HG02678 (cell line): ENCODE data around the gene XAGE1B.
"Not testable (repeated sequence)": the region's sequence is repeated elsewhere in the genome, so short reads cannot be mapped to it uniquely, and the experiment has no call there.

Experiments
- ATAC-seq: cut with Tn5 transposase; IDR thresholded peaks from one replicate; pipeline ENCODE4 v1.9.1; 2021; ENCODE audit warnings: mild to moderate bottlenecking, moderate library complexity; ENCODE audit not compliant: unreplicated experiment

Gene XAGE1B, protein sequence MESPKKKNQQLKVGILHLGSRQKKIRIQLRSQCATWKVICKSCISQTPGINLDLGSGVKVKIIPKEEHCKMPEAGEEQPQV

GRCh38 chrX:52516987-52517325 is at the start of gene XAGE1B:
XAGE1B (minus strand) TSS chrX:52517063; CDS start chrX:52515527, 1,536 bp downstream.
- ATAC-seq, result not testable (repeated sequence)

DNA sequence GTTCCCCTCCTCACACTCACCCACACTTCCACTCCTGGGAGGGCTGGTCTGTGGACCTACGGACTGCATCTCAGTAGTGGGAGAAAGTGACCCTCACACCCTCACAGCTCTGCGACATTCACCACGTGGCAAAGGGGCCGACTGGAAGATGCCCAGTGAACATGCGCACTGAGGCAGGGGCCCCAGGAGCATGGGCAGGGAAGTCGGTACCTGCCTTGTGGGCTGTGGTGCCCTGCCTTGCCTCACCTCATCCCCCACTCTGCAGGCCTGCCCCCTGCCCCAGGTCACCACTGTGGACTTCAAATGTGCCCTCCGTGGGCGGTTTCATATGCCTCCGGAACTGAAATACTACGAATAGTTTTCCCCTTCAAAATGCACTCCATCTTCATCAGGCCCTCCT is 46.2 kb upstream of the XAGE1B start:
- no peak for ATAC-seq

DNA sequence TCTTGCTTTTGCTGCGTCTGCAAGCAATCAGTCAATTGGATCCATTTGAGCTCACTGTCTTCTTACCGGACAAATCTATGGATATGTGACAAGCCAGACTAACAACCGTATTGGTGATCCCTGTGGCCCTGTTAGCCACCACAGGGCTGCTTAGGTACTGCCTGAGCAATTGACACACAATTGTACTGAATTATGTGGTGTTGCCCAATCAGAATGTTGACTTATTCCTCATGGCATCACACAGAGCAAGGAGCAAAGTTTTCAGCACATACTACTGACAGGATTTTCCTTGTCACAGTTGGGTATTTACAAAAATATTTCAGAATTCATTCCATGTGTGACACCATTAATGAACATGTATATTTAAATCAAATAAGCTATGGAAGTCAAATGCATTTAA is 41.3 kb upstream of the XAGE1B start:
- no peak for ATAC-seq

DNA sequence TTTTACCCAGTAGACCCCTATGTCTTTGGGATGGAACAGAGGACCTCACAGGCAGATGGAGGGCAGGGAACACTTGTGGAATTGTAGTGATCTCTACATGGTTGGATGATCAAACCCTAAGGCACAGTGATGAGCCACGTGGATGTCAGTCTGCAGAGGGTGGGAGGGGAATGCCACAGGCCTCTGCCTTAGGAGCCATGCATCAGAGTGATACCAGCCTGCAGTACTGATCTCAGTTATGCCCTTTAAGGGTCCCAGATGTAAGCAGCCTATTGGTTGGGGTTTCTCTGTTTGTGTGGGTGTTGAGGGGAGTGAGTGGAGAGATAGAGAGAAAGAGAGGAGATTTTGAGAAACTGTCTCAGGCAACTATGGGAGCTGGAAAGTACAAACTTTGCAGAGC is 39.9 kb upstream of the XAGE1B start:
- no peak for ATAC-seq

- no peak for ATAC-seq
Measured at GRCh38 chrX:52553995-52554642, 37.3 kb upstream of the XAGE1B start.

DNA sequence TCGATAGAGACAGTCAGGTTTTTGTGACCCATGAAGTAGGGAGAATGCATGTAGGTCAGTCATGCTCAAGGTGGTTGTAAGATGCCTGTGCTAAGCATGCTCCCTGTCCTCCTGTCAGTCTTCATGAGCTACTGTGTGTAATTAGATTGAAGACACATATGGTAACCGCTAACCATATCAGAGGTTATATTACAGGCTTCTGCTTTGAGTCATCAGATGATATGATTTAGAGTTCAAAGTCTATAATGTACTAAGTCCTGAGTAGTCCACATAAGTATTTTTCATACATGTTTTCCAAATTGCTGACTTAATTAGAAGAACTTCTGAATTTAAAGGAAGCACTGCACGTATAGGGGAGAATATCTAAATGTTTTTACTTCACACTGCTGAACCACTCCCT is 31.9 kb upstream of the XAGE1B start:
- not testable (repeated sequence) for ATAC-seq

- no peak for ATAC-seq
Measured at GRCh38 chrX:52544147-52544840, 27.4 kb upstream of the XAGE1B start.

- ATAC-seq, result no peak
Measured at GRCh38 chrX:52542311-52542710, 25.4 kb upstream of the XAGE1B start.

GRCh38 chrX:52541051-52541450 is 24.2 kb upstream of the XAGE1B start:
- ATAC-seq, result not testable (repeated sequence)

- ATAC-seq, result not testable (repeated sequence)
Measured at GRCh38 chrX:52516110-52516986, 515 bp downstream of the XAGE1B start.

DNA sequence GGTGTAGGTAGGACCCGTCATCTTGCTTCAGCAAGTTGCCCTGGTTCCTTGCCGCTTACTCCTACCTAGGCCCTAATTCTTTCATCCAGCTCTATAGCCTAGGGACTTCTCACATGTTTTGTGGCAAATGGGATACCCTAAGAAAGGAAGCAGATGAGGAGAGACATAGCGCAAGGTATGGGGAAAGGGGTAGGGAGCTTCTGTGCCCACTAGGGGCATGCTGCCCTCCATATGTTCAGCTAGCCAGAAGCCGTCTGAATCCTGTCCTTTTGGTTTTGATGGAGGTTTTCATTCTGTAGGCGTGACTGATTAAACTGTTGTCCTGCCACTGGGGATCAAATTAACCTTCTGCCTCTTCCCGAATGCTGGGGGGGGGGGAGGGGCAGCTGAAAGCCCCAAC is 5.7 kb downstream of the XAGE1B start:
- not testable (repeated sequence) for ATAC-seq

- no peak for ATAC-seq
Measured at GRCh38 chrX:52509916-52510315, 6.9 kb downstream of the XAGE1B start.

DNA sequence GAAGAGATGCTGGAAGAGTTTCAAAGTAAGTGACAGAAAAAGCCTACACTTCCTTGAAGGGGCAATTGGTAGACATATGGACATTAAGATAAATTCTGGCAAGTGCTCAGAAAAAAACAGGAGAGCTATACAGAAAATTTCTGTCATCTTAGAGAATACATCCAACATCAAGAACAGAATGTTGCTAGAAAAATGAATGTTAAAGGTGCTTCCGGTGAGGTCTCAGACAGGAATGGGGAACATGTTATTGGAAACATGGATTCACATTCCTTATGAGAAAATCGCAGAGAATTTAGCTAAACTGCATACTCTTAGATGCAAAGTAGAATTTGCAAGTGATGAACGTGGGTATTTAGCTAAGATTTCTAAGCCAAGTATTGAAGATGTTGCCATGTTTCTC is 9.5 kb downstream of the XAGE1B start:
- ATAC-seq, result no peak

- no peak for ATAC-seq
Measured at GRCh38 chrX:52504551-52504950, 12.3 kb downstream of the XAGE1B start.

DNA sequence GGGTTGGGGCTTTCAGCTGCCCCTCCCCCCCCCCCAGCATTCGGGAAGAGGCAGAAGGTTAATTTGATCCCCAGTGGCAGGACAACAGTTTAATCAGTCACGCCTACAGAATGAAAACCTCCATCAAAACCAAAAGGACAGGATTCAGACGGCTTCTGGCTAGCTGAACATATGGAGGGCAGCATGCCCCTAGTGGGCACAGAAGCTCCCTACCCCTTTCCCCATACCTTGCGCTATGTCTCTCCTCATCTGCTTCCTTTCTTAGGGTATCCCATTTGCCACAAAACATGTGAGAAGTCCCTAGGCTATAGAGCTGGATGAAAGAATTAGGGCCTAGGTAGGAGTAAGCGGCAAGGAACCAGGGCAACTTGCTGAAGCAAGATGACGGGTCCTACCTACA is 15.5 kb downstream of the XAGE1B start:
- not testable (repeated sequence) for ATAC-seq

- not testable (repeated sequence) for ATAC-seq
Measured at GRCh38 chrX:52496419-52496772, 20.5 kb downstream of the XAGE1B start.

DNA sequence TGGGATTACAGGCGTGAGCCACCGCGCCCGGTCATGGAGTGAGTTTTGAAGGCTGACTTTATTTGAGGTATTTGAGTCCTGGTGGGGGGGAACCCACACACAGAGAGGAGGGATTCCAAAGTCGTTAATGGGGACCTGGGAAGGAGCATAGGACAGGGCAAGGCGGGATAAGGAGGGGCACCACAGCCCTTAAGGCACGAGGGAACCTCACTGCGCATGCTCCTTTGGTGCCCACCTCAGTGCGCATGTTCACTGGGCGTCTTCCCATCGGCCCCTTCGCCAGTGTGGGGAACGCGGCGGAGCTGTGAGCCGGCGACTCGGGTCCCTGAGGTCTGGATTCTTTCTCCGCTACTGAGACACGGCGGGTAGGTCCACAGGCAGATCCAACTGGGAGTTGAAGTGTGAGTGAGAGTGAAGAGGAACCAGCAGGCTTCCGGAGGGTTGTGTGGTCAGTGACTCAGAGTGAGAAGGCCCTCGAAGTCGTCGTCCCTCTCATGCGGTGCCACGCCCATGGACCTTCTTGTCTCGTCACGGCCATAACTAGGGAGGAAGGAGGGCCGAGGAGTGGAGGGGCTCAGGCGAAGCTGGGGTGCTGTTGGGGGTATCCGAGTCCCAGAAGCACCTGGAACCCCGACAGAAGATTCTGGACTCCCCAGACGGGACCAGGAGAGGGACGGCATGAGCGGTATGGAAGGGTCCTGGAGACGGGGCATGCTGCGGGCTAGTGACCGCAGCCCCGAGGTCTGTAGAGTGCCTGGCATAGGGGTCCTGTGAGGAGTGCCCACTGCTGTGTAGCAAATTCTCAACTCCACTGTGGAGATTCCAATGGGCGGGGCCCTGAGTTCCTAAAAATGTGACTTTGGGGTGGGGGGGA is 21.1 kb downstream of the XAGE1B start, which contains the start of gene XAGE1A:
Gene XAGE1A (plus strand): TSS at position 264 of the 874 bp plus-strand sequence. CDS start 1,554 bp downstream, outside the sequence.
- ATAC-seq, result not testable (repeated sequence)

DNA sequence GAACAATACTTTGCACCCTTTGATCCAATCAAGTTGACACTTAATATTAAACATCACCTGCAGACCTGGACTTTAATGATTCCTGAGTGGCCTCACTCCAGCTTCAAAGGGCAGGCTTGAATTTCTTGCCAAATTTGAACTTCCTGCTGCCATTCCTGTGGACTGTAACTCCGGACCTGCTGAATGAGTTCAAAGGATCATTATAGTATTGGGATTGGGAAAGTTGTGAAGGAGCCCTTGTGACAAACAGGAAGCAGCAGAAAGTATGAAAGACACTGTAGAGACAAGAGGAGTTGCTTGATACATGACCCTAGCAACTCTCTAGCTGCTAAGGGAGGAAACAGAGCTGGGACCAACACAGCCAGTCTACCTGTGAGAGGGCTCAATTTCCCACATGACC is 45.6 kb downstream of the XAGE1B start:
- not testable (repeated sequence) for ATAC-seq
